Breast epithelium (tissue), 3 donors: ENCODE measurements around the gene KLHL11.

ENCODE experiments used
- CTCF ChIP-seq, 3 donors: fragments of 450-650 bp; IDR thresholded peaks; one replicate each; pipeline ENCODE4 v1.5.1; 2016 to 2017; ENCODE audit warnings: antibody characterized with exemption in 3 of 3, mild to moderate bottlenecking in 3 of 3, moderate library complexity in 3 of 3
- POLR2A ChIP-seq: fragments of 450-650 bp; IDR thresholded peaks from one replicate; pipeline ENCODE4 v1.6.1; 2016; ENCODE audit warnings: antibody characterized with exemption, mild to moderate bottlenecking, moderate library complexity

DNA sequence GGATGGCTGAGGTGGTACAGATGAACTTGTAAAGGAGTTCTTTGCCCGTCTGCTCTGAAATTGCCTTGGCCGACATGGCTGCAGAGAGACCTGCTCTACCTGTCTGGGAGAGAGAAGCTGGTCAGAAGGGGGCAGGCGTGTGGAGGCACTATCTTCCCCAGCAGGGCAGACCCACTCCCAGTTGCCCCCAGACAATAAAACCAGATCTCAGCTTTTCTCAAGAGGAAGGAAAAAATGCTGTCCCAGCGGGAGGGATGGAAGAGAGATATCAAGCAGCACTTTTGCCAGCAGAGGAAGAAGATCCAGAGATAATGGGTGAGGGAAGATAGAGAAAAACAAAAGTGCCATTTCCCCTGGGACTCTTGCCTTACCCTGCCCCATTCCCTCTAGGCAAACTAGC, 48.6 kb upstream of the KLHL11 start:
- TF ChIP-seq CTCF (IDR thresholded peaks at IDR 0.05) (no peak), POLR2A (no peak)
